ENCODE measurements around the gene TAS2R5. TPM values are rescaled to one million over a fixed set of nuclear protein-coding genes. Genes with fewer than 3 reads are reported as not detected.
A peak's percentile ranks its signal among the peaks of the same experiment; 100 is the strongest.

Gene TAS2R5
- total and polyA plus RNA-seq, 2 experiments from 2014 or later = 1.6 to 5.1 TPM

DNA sequence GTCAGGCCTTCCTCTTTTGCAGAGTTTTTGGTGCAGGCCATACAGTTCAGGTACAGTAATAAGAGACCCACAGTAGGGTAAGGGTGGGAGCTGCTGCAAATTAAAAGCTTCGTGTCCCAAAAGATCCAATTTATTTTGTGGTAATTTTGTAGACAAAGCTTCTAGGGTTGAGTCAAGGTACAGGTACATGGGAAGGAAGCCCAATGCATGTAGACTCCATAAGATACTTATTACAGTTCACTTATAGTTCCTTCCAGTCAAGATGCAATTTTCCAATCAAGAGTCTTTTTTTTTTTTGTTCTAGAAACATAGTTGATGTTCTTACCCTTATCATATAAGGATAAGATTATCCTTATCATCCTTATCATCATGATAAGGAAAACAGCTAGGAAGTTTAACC lies 13.6 kb upstream of the TAS2R5 start, which contains the start of gene TAS2R4:
Gene TAS2R4 (plus strand): TSS at position 301 of the 400 bp plus-strand sequence. CDS start 1,815 bp downstream, outside the sequence.
- Histone ChIP-seq H3K4me3 (no peak within 1 kb of the TSS), H3K36me3 (replicated peaks; ENCODE audit: insufficient read depth, low read depth) (no peaks in the 10 kb centered on the region), H2AFZ (no peak within 1 kb of the TSS), H3K27me3 (no peaks in the 10 kb centered on the region), H3K4me2 (no peak within 1 kb of the TSS), H3K9me3 (ENCODE audit: low read depth) (no peaks in the 10 kb centered on the region), H3K9me2 (replicated peaks; ENCODE audit: insufficient read depth) (no peaks in the 10 kb centered on the region), H3K27ac (no peak within 1 kb of the TSS), H3K4me1 (ENCODE audit: insufficient read depth) (no peaks in the 10 kb centered on the region), H3K79me2 (no peaks in the 10 kb centered on the region), H4K20me1 (ENCODE audit: insufficient read depth, poor library complexity, severe bottlenecking) (no peaks in the 10 kb centered on the region)
- DNase-seq (ENCODE audit: low spot score) = no peak
- WGBS (ENCODE audit: low lambda C conversion rate, missing lambda C conversion rate) = 97% methylated on average over 1 of the region's 1 CpG
- TF ChIP-seq EZH2phosphoT487 (IDR thresholded peaks at IDR 0.05; ENCODE audit: low read depth, severe bottlenecking, unreplicated experiment) = no peak
- TF ChIP-seq EZH2 (IDR thresholded peaks at IDR 0.05; ENCODE audit: borderline replicate concordance) = no peak
- TF ChIP-seq, protein P1, sequence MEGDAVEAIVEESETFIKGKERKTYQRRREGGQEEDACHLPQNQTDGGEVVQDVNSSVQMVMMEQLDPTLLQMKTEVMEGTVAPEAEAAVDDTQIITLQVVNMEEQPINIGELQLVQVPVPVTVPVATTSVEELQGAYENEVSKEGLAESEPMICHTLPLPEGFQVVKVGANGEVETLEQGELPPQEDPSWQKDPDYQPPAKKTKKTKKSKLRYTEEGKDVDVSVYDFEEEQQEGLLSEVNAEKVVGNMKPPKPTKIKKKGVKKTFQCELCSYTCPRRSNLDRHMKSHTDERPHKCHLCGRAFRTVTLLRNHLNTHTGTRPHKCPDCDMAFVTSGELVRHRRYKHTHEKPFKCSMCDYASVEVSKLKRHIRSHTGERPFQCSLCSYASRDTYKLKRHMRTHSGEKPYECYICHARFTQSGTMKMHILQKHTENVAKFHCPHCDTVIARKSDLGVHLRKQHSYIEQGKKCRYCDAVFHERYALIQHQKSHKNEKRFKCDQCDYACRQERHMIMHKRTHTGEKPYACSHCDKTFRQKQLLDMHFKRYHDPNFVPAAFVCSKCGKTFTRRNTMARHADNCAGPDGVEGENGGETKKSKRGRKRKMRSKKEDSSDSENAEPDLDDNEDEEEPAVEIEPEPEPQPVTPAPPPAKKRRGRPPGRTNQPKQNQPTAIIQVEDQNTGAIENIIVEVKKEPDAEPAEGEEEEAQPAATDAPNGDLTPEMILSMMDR (IDR thresholded peaks at IDR 0.05; ENCODE audit: poor library complexity) = no peak

DNA sequence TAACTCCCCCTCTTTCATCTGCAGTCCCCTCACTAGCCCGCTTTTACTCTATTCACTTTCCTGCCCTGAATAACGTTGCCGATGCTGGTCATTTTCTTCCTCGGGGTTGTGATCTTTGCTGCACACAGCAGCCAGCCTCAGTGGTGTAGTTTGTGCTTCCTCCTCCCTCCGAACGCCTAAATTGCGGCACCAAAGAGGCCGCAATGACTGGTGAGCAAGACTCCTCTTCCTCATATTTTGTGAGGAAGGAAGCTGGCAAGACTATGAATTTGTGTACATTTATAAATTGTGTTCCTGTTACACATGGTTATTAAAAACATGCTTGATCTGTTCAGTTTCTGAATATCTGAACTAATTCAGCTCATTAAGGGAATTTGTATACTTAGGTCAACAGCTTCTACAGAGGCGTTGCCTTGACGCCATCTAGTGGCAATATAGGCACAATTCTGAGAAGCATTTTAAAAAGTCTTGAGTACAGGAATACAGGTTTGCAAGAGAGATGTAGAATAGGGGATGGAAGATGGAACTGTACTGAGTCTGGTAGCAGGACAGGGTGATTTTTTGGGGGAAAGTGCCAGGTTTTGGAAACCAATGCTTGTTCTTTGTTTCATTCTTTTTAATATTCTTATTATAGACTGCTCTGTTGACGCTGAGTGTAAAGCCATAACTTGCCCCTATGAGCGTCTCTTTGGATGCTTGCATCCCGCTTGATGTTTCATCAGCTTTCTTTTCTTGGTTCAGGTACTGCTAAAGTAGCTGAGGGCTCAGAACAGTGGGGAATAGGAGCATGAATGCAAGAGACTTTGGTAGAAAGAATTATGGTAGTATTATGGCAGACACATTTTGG lies 4.1 kb upstream of the TAS2R5 start:
- Histone ChIP-seq H3K36me3 (replicated peaks; ENCODE audit: insufficient read depth, low read depth) (no peaks in the 10 kb centered on the region), H3K4me2 (no peak overlapping the region), H3K9me3 (ENCODE audit: low read depth) (no peaks in the 10 kb centered on the region), H3K79me2 (no peaks in the 10 kb centered on the region), H3K4me3 (no peak overlapping the region), H4K20me1 (ENCODE audit: insufficient read depth, poor library complexity, severe bottlenecking) (no peaks in the 10 kb centered on the region), H3K27me3 (no peaks in the 10 kb centered on the region), H3K4me1 (ENCODE audit: insufficient read depth) (no peaks in the 10 kb centered on the region), H3K9me2 (replicated peaks; ENCODE audit: insufficient read depth) (no peaks in the 10 kb centered on the region), H2AFZ (no peak overlapping the region), H3K27ac (no peak overlapping the region)
- WGBS (ENCODE audit: low lambda C conversion rate, missing lambda C conversion rate) = 74% methylated on average over 13 of the region's 13 CpGs
- TF ChIP-seq EZH2 (IDR thresholded peaks at IDR 0.05; ENCODE audit: borderline replicate concordance) (no peak), EZH2phosphoT487 (IDR thresholded peaks at IDR 0.05; ENCODE audit: low read depth, severe bottlenecking, unreplicated experiment) (no peak)
- TF ChIP-seq, protein P1 (IDR thresholded peaks at IDR 0.05; ENCODE audit: poor library complexity) = peak; percentile 75
- peak; percentile 55 for DNase-seq (ENCODE audit: low spot score)

DNA sequence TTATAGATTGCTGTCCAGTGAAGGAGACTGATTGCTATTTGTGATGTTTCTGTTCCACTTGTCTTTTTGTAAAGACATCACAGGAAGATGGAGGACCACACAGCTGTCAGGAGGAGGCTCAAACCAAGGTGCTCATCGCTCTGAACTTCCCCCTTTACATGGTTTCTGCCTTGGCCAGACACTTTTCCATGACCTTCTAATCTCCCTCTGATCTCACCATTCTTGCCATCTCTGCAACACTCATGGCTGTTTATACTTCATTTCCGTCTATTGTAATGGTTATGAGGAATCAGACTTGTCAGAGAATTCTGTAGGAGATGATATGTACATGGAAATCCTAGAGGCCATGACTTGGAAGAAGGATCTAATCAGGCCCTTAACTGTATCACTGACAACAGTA lies 1.7 kb upstream of the TAS2R5 start:
- no peaks in the 10 kb centered on the region for H3K9me3 ChIP-seq (ENCODE audit: low read depth)
- no peaks in the 10 kb centered on the region for H3K36me3 ChIP-seq (replicated peaks; ENCODE audit: insufficient read depth, low read depth)
- H3K27me3 ChIP-seq = no peaks in the 10 kb centered on the region
- H2AFZ ChIP-seq = no peak overlapping the region
- H3K27ac ChIP-seq = no peak overlapping the region
- no peak overlapping the region for H3K4me2 ChIP-seq
- H3K4me1 ChIP-seq (ENCODE audit: insufficient read depth) = no peaks in the 10 kb centered on the region
- no peak overlapping the region for H3K4me3 ChIP-seq
- 100% methylated on average over 2 of the region's 2 CpGs for WGBS (ENCODE audit: low lambda C conversion rate, missing lambda C conversion rate)
- no peaks in the 10 kb centered on the region for H4K20me1 ChIP-seq (ENCODE audit: insufficient read depth, poor library complexity, severe bottlenecking)
- DNase-seq (ENCODE audit: low spot score) = no peak
- no peak for TF ChIP-seq EZH2phosphoT487 (IDR thresholded peaks at IDR 0.05; ENCODE audit: low read depth, severe bottlenecking, unreplicated experiment)
- TF ChIP-seq, protein P1 (IDR thresholded peaks at IDR 0.05; ENCODE audit: poor library complexity) = no peak
- TF ChIP-seq EZH2 (IDR thresholded peaks at IDR 0.05; ENCODE audit: borderline replicate concordance) = no peak
- H3K9me2 ChIP-seq (replicated peaks; ENCODE audit: insufficient read depth) = no peaks in the 10 kb centered on the region
- H3K79me2 ChIP-seq = no peaks in the 10 kb centered on the region
